Measurements from ENCODE around the gene RPL10. TPM values are rescaled to one million over a fixed set of nuclear protein-coding genes. Genes with fewer than 3 reads are reported as not detected.

Gene RPL10
- total RNA-seq, 1 donor from 2014 or later: 5,736 TPM

DNA sequence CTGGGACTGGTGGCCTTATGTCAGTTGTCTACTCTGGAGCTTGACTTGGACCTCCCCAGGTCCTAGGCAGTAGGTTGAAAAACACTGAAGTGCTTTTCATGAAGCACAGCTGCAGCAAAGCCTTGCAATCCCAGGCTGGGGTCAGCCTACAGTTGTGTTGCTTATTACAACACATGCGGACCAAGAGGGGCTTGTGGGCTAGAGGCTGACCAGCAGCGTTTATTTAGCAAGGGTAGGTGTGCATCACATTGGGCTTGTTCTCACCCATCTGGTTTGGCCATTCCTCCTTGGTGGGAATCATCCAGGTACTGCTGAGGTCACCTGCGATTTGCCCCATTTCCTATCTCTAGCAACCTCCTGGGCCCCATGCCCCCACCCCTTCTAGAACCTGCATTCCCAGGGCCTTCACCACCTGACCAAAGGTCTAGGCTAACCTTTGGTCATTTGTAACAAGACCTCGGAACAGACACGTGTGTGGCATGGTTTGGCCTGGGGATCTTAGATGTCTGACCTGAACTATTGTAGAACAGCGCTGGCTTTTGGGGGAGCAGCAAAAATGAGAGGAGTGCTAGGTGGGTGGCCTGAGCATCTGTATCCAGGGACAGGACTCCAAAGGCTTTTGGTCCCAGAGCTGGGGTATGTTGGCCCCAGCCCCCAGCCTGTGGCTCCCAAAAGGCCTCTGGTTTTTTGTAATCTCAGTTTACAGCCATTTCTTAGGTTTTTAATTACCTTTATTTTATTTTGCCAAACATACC, 3.0 kb downstream of the RPL10 start:
- TF ChIP-seq CTCF (conservative IDR thresholded peaks at IDR 0.05; ENCODE audit: low read depth, low read length): no peak
- H3K4me3 ChIP-seq (ENCODE audit: low read depth, low read length): no peak overlapping the region
- DNase-seq (ENCODE audit: low read depth): no peak

- TF ChIP-seq CTCF (conservative IDR thresholded peaks at IDR 0.05; ENCODE audit: low read depth, low read length): no peak
- DNase-seq (ENCODE audit: low read depth): no peak
- no peak overlapping the region for H3K4me3 ChIP-seq (ENCODE audit: low read depth, low read length)
These were observed 3.9 kb downstream of the RPL10 start for GRCh38 chrX:154401918-154402621.

GRCh38 chrX:154402622-154403127, 4.5 kb downstream of the RPL10 start:
- no peak overlapping the region for H3K4me3 ChIP-seq (ENCODE audit: low read depth, low read length)
- no peak for DNase-seq (ENCODE audit: low read depth)
- no peak for TF ChIP-seq CTCF (conservative IDR thresholded peaks at IDR 0.05; ENCODE audit: low read depth, low read length)

- no peak for DNase-seq (ENCODE audit: low read depth)
- no peak for TF ChIP-seq CTCF (conservative IDR thresholded peaks at IDR 0.05; ENCODE audit: low read depth, low read length)
- no peak overlapping the region for H3K4me3 ChIP-seq (ENCODE audit: low read depth, low read length)
These were observed 5.0 kb downstream of the RPL10 start for GRCh38 chrX:154403192-154403591.

DNA sequence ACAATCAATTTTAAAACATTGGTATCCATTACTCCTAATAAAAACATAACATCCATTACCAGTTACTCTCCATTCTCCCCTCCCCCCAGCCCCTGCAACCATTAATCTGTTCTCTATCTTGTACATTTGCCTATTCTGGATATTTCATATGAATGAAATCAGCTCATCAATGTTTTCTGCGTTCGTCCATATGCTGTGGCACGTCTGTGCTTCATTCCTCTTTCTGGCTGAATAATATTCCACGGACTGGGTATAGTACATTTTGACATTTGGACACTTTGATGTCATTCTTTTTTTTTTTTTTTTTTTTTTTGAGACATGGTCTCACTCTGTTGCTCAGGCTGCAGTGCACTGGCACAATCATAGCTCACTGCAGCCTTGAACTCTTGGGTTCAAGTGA, 5.7 kb downstream of the RPL10 start:
- no peak for TF ChIP-seq CTCF (conservative IDR thresholded peaks at IDR 0.05; ENCODE audit: low read depth, low read length)
- no peak overlapping the region for H3K4me3 ChIP-seq (ENCODE audit: low read depth, low read length)
- no peak for DNase-seq (ENCODE audit: low read depth)

DNA sequence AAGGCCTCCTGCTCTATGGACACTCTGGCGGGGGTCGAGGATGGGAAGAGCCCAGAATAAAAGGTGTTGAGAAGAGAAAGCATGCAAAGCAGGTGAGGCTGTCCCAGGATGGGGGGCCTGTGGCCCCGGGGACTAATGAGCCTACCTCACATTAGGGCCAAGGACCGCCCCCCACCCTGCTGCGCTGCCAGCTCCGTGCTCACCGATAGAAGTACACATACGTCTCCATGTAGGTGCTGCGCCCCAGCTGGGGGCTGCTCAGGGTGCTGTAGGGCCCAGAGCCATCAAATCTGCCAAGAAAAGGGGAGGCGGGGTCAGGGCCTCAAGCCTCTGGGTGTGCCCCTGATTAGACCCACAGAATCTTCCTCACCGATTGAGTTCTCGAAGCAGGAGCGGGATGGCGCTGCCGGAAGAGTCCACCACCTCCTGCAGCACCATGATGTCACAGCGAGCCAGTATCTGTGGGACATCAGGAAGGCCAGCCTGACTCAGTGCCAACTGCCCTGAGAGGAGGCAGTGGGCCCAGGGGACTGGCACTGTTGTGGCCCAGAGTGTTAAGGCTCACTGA, 6.5 kb downstream of the RPL10 start:
- H3K4me3 ChIP-seq (ENCODE audit: low read depth, low read length): no peak overlapping the region
- TF ChIP-seq CTCF (conservative IDR thresholded peaks at IDR 0.05; ENCODE audit: low read depth, low read length): no peak
- no peak for DNase-seq (ENCODE audit: low read depth)

Measured in epithelial cell of proximal tubule (primary cell).